OCI-LY1 (cell line): ENCODE data around the gene SNRNP40.

ENCODE experiments used
- CTCF ChIP-seq: fragments of 200-600 bp; sonication (generic), shearing (Covaris generic); IDR thresholded peaks from 2 replicates; pipeline ENCODE4 v1.5.1; 2017; ENCODE audit warnings: mild to moderate bottlenecking, antibody characterized with exemption, low read length, moderate library complexity, mixed read lengths
- EZH2 ChIP-seq: fragments of 200-600 bp; sonication (generic), shearing (Covaris generic); IDR thresholded peaks from 2 replicates; pipeline ENCODE4 v1.8.0; 2017; ENCODE audit warnings: borderline replicate concordance, mixed run types, mild to moderate bottlenecking, antibody characterized with exemption, low read length, moderate library complexity, mixed read lengths

DNA sequence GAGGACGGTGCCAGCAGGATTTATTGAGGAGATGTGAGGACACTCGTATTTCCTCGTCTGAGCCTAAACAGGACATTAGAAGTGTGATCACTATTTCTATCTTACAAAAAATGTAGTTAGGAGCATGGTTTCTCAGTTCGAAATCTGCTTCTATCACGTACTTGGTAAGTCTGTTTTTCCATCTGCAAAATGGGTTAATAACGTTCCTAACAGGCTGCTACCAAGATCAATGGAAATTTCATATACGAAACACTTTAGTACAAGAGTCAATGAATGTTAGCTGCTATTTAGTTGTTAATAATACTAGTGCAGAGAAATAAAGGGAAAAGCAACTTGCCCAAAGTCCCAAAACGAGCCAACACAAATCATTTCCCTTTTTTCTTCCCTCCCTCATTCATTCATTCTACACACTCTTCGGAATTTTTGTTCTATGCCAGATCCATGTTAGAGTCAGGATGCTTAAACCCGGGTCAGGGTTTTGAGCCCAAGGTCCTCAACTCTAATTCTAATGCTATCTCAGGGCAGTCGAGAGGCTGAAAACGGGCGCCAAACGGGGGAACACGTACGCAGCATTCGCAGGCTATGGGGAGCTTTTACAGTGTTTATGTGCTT is 608 bp downstream of the SNRNP40 start:
- TF ChIP-seq CTCF = no peak
- TF ChIP-seq EZH2 = no peak
